Brain pericyte (primary cell): ENCODE data around the gene POFUT2.

Source experiments
- DNase-seq: peaks from one replicate; pipeline ENCODE4 v3.0.0-alpha.2; 2012; ENCODE audit warnings: low read depth, low spot score

The POFUT2 gene

GRCh38 chr21:45264146-45264911, 23.4 kb downstream of the POFUT2 start:
- DNase-seq, result no peak

DNA sequence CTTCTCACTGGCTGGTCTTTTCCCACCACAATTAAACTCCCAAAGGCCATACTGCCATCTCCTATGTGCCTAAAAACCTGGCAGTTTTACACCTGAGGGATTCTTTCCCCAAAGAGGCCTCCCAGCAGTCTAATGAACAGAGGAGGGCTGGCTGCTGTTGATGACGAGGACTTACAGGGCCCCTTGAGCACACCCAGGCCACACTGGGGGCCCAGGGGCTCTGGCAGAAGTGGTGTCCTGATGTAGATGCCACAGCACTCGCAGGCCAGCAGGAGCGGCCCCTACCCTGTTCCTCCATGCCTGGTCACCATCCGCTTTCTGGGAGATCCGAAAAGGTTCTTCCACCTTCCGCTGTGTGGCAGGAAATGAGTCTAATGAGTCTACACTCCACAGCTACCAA, 24.2 kb downstream of the POFUT2 start:
- no peak for DNase-seq

DNA sequence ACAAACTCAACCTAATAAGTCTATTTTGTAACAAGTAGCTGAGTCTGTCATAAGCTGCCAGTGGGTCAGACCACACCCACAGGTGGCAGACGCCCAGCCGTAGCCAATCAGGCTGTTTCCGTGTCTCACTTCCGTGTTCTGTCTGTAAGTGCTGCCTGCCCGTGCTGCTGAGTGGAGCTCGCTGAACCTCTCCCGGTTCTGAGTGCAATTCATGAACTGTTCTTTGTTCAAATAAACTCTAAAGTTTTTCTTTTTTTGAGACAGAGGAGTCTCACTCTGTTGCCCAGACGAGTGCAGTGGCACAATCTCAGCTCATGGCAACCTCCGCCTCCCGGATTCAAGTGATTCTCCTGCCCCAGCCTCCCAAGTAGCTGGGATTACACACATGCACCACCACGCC, 25.1 kb downstream of the POFUT2 start:
- no peak for DNase-seq

- no peak for DNase-seq
These were observed 25.6 kb downstream of the POFUT2 start for GRCh38 chr21:45262041-45262581.

- DNase-seq, result no peak
These were observed 26.6 kb downstream of the POFUT2 start for GRCh38 chr21:45261093-45261492.

- DNase-seq, result no peak
These were observed 27.4 kb downstream of the POFUT2 start for GRCh38 chr21:45260191-45260825.

GRCh38 chr21:45259206-45259840, 28.4 kb downstream of the POFUT2 start:
- no peak for DNase-seq

- DNase-seq, result no peak
These were observed 29.2 kb downstream of the POFUT2 start for GRCh38 chr21:45258466-45258865.

DNA sequence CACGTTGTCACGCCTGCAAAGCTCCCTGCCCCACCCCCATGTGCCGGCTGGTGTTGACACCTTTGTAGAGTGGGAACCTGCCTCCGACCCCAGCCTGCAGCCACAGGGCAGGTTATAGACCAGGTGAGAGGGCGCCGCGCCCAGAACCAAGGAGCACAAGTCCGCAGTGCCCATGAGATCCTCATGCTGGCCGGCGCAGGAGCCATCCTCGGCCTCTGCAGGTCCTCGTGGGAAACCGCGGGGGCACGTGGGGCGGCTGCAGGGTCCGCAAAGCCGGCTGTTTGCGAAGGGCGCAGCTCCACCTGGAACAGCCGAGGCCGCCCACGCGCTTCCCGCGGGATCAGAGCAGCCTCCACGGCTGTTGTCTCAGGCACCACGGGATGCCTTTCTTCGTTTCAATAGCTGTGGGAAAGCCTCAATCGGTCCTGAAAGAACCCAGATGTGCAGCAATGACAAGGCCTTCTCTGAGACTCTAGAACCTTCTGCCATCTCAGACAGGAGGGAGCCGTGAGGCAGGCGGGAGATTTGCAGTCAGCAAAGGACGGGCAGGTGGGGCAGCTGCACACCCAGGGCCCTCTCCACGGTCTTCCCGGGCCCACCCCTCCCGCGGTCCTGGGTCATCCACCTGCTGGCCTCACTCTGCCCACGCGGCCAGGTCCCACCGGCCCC, 29.9 kb downstream of the POFUT2 start:
- no peak for DNase-seq

- DNase-seq, result no peak
These were observed 30.6 kb downstream of the POFUT2 start for GRCh38 chr21:45256912-45257672.

DNA sequence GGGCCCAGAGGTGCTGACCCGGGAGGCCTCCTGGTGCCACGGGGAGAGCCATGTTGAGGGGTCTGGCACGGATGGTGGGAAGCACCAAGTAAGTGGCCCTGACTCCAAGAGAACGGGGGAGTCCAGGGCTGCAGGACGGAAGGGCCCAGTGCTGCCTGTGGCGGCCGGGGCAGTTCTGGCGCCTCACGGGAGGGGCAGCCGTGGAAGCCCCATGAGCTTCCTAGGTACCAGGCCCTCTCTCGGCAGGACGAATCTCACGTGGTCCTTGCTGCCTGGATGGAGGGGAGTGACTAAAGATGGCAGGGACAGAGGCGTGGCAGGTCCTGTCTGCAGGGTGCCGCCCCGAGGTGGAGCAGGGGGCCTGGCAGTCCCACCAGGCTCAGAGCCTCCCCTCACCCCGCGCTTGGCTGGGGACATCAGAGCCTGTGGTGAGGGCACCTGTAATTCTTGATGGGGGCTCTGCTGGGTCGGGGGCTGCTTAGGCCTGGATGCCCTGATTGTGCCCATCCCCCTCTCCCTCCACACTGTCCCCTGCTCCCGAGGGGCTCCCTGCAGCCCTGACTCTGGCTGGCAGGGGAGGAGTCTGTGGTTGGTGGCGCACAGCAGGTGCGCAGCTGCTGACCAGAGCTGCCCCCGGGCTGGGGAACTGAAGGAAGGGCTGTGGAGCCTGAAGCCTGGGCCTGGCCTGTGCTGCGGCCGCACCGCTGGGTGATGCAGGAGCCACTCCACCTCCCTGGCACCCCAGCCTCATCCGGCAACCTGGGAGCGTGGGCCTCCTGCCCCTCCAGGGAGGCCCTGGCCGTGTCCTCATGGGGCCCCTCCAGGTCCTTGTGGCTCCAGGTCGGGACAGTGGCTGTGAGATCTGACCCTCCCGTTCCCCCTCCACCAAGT, 31.4 kb downstream of the POFUT2 start:
- no peak for DNase-seq

DNA sequence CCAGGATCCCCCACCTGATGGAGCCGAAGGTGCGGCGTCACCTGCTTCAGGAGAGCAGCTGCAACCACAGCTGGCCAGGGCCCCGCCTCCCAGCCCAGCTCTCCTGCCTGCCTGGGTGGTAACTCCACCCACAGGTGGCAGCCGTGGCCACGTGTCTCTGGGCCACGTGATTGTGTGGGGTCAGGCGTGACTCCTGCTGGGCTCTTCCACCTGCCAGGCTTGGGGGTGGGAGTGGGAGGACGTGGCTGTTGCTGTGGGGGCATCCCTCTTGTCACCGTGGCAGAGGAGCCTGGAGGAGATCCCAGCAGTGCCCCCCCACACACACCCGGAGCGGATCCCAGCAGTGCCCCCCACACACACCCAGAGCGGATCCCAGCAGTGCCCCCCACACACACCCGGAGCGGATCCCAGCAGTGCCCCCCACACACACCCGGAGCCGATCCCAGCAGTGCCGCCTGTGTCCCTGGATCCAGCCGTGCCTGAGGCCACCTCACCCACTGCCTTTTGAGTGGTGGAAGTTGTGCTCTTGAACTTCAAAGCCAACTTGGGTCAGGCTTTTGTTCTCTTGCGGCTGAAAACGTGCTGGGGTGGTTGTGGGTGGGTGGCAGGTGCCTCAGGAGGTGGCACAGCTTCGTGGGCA, 32.2 kb downstream of the POFUT2 start:
- DNase-seq, result no peak

DNA sequence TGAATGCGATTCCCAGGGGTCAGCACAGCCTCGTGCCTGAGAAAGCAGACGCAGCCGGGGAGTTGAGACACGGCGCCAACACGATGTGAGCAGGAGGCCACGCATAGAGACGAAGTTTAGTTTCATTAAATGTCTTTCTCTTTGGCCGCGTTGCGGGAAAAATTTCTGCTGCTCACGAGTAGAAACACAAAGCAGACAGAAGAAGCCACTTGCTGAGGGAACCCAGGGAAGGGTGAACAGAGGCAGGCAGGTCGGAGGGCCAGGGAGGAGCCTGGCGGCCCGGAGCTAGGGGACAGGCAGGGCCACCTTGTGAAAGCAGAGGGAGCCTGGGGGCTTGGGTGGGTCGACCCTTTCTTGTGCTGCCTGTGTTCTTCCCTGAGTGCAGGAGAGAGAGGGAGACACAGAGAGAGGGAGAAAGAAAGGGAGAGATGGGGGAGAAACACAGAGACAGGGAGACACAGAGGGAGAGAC, 33.2 kb downstream of the POFUT2 start:
- no peak for DNase-seq

DNA sequence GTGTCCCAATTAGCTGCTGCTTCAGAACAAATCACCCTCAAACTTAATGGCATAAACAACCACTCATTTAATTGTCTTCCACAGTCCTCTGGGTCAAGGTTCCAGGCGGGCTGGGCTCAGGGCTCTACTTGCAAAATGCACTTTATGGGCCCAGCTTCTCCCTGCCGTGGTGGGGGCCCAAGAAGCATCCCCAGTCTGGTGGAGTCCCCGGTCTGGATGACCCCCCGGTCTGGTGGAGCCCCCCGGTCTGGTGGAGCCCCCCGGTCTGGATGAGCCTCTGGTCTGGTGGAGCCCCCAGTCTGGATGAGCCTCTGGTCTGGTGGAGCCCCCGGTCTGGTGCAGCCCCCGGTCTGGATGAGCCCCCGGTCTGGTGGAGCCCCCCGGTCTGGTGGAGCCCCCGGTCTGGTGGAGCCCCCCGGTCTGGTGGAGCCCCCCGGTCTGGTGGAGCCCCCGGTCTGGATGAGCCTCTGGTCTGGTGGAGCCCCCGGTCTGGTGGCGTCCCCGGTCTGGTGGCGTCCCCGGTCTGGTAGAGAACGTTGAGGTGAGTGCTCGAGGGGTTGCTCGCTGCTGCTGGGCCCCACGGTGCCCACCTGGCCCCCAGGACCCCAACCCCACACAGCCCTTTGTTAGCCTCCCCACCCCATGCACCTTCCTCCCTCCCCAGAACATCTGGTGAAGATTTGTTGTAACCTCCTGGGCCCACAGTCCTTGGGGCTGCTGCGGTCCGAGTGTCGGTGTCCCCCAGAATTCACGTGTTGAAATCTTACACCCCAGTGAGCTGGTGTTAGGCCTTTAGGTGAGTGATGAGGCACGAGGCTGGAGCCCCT, 33.8 kb downstream of the POFUT2 start:
- no peak for DNase-seq

- no peak for DNase-seq
These were observed 34.5 kb downstream of the POFUT2 start for GRCh38 chr21:45253180-45253579.

DNA sequence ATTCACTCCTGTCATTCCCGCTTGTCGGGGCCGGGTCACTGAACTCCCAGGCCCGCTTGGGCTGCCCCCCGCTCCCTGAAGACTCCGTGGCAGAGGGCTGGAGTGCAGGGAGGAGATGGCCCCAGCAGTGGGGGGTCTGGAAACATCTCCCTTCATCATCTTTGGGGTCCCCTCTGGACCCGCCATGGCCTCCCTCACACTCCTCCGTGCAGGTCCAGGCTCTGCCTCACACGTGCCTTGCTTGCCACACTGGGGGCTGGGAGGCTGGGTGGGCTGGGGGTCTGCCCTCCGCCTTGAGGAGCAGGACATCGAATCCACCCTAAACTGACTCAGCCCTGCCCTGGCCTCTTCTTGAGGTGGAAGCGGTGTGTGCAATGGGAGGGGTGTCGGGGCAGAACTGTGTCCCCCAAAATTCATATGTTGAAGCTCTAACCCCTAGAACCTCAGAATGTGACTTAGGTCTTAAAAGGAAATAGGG, 35.2 kb downstream of the POFUT2 start:
- DNase-seq, result no peak

- DNase-seq, result no peak
These were observed 35.9 kb downstream of the POFUT2 start for GRCh38 chr21:45251635-45252447.
